Measurements from ENCODE around the gene MBNL1.

GRCh38 chr3:152269056-152269830 lies 514 bp downstream of the MBNL1 start:
- TF ChIP-seq CTCF (IDR thresholded peaks at IDR 0.05) (no peak), EP300 (IDR thresholded peaks at IDR 0.05) (peak in 1 of 2 donors; percentile 90)

Data from tibial nerve (tissue), 4 donors.